AG04450 (cell line): Measurements from ENCODE around the gene GREM2. TPM values are rescaled to one million over a fixed set of nuclear protein-coding genes. Genes with fewer than 3 reads are reported as not detected.

Experiments used
- CTCF ChIA-PET: fragments of 300-600, 350-600 bp; formaldehyde crosslinking; extraction: SDS; loops from one replicate; lab custom pipeline; 2022; ENCODE audit warnings: antibody characterized with exemption, inconsistent platforms; lab: Charles Lee
- POLR2A ChIA-PET: fragments of 350-600 bp; formaldehyde crosslinking; extraction: SDS; loops from one replicate; lab custom pipeline; 2021; ENCODE audit warnings: antibody characterized with exemption, inconsistent platforms; lab: Yijun Ruan, JAX
- DNase-seq: peaks from one replicate; pipeline ENCODE4 v3.0.0-alpha.2; 2011; ENCODE audit warnings: low read depth, low spot score
- H3K27ac ChIP-seq: one replicate; pipeline ENCODE4 v1.5.1; 2012; ENCODE audit warnings: low read depth, low read length, control low read depth
- H3K27me3 ChIP-seq: one replicate; pipeline ENCODE4 v1.6.0; 2012; ENCODE audit warnings: low read length; ENCODE audit not compliant: control insufficient read depth, insufficient read depth
- H3K4me3 ChIP-seq: 2 replicates; pipeline ENCODE4 v1.5.1; 2011; ENCODE audit warnings: mild to moderate bottlenecking, low read depth, low read length, control low read depth
- H3K9me3 ChIP-seq: 2 replicates; pipeline ENCODE4 v1.5.1; 2012; ENCODE audit warnings: low read length; ENCODE audit not compliant: control insufficient read depth, insufficient read depth
- polyA plus RNA-seq: library from polyadenylated mRNA; depleted of rRNA; stranded (reverse); fragments of >200 nt; gene quantifications from 2 replicates; pipeline ENCODE4 v1.2.3, GENCODE V29; 2011
- TF ChIP-seq, protein P1 (sequence below): IDR thresholded peaks from 2 replicates; pipeline ENCODE4 v1.5.1; 2011; ENCODE audit warnings: low read depth, low read length, control low read depth, inconsistent platforms

The GREM2 gene
- polyA plus RNA-seq, 1 experiment, result 2.3 TPM

DNA sequence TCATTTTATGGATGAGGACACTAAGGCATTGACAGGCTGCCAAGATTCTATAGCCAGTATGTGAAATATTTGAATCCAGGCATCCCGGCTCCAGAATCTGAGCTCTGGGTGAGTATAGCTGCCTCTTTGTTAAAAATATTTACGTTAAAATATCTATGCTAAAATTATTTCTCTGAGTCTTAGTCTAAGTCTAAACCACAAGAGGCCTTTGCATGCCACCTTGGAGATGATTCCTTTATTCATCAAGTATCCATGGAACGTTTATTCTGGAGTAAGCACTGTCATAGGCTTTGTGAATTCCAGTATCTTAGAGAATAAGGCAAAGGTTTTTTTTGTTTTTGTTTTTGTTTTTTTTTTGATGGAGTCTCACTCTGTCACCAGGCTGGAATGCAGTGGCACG is 116.4 kb downstream of the GREM2 start:
- ChIA-PET CTCF (no interaction called here), POLR2A (no interaction called here)
- H3K27ac ChIP-seq, result no peak overlapping the region
- no peaks in the 10 kb centered on the region for H3K27me3 ChIP-seq
- peaks cover 11% of the 10 kb centered on the region; the same call in 1 of the 2 replicates for H3K9me3 ChIP-seq
- H3K4me3 ChIP-seq, result no peak overlapping the region
- TF ChIP-seq, protein P1, sequence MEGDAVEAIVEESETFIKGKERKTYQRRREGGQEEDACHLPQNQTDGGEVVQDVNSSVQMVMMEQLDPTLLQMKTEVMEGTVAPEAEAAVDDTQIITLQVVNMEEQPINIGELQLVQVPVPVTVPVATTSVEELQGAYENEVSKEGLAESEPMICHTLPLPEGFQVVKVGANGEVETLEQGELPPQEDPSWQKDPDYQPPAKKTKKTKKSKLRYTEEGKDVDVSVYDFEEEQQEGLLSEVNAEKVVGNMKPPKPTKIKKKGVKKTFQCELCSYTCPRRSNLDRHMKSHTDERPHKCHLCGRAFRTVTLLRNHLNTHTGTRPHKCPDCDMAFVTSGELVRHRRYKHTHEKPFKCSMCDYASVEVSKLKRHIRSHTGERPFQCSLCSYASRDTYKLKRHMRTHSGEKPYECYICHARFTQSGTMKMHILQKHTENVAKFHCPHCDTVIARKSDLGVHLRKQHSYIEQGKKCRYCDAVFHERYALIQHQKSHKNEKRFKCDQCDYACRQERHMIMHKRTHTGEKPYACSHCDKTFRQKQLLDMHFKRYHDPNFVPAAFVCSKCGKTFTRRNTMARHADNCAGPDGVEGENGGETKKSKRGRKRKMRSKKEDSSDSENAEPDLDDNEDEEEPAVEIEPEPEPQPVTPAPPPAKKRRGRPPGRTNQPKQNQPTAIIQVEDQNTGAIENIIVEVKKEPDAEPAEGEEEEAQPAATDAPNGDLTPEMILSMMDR, result no peak
- no peak for DNase-seq

DNA sequence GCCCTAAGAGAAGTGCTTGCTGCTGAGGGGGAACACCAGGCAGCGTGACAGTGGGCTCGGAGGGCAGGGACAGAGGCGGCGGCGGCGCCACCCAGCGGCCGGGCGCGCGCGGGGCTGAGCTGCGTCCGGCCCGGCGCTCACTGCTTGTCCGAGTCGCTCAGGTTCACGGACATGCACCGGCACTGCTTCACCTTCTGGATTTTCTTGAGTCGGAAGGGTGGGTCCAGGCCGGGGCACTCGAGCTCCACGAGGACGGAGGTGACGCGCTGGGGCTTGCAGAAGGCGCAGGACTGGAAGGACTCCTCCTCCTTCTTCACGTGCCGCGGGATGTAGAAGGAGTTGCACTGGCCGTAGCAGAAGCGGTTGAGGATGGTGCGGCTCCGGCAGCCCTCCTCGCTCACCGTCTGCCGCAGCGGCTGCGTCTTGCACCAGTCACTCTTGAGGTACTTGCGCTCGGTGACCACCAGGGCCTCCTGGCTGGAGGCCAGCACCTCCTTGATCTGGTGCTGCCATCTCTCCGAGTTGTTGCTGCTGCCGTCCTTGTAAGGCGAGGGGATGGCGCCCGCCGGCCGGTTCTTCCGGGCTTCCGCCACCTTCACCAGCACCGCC is 119.0 kb downstream of the GREM2 start:
- no peaks in the 10 kb centered on the region for H3K27me3 ChIP-seq
- CTCF ChIA-PET, result interaction anchor here (1.0 kb wide), 1 partner anchor 23 kb away, joined by 3 read pairs; no protein-coding TSS in a partner anchor
- H3K9me3 ChIP-seq, result peaks cover 11% of the 10 kb centered on the region; the same call in 1 of the 2 replicates
- H3K27ac ChIP-seq, result no peak overlapping the region
- H3K4me3 ChIP-seq, result no peak overlapping the region
- POLR2A ChIA-PET, result no interaction called here
- TF ChIP-seq, protein P1, result 0 out of 2 replicates have a peak, but pooled peaks have one; percentile 3
- DNase-seq, result no peak

DNA sequence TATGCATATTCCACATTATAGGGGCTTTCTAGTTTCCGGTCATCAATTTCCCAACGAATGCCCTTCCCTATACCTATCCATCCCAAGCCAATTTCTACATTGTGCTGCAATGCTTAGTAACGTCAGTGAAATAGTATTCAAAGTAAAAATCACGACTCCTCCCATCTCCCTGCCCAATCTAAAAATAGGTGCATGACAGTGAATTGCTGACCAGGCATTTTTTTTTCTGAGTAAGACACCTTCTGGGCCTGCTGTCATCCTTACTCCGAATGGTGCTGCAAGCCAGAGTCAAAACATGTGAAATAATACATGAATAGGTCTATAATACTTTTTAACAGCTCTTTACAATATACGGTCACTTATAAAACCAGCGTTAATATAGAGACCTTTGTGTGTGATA is 120.2 kb downstream of the GREM2 start:
- ChIA-PET CTCF (interaction anchor here (0.5 kb wide), 1 partner anchor 22 kb away, joined by 3 read pairs; no protein-coding TSS in a partner anchor), POLR2A (no interaction called here)
- Histone ChIP-seq H3K27me3 (no peaks in the 10 kb centered on the region), H3K27ac (no peak overlapping the region), H3K9me3 (peaks cover 11% of the 10 kb centered on the region; the same call in 1 of the 2 replicates), H3K4me3 (no peak overlapping the region)
- TF ChIP-seq, protein P1, result no peak
- no peak for DNase-seq

DNA sequence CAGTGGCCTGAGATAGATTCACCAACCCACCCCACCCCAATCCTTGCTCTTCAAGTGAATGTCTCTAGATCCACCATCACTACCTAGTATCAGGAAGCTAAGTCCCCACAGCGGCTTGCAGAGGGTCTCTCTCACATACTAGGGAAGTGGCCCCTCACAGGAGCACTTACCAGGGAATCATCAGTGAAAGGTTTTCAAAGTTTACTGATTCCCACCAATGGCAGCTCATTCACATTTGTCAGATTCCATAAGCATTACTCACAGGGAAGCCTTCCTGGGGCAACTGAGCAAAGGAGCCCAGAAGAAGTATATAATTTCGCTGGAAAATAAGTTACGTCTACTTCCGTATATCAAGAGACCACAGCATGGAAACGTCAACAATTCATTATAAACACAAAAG is 120.8 kb downstream of the GREM2 start:
- Histone ChIP-seq H3K9me3 (peaks cover 11% of the 10 kb centered on the region; the same call in 1 of the 2 replicates), H3K27ac (peak overlapping the region; percentile 12), H3K27me3 (no peaks in the 10 kb centered on the region), H3K4me3 (no peak overlapping the region)
- TF ChIP-seq, protein P1, result no peak
- CTCF ChIA-PET, result no interaction called here
- POLR2A ChIA-PET, result no interaction called here
- peak; percentile 44 for DNase-seq

DNA sequence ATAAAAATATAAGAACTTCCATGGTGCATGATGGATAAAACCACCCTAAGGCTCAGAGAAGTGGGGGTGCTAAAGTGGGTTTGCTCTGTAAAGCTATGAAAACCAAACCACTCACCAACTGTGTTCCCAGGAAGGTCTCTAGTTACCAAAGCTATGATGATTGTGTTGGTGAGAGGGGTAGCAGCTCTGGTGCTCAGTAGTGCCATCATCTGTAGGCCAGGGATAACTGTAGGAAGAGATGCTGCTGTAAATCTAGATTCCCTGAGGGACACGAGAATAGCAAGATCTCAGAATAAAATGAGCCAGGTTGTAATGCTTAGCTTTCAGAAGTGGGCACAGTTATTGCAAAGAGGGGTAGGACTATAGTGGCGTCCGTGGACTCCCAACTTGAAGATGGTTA is 124.5 kb downstream of the GREM2 start:
- CTCF ChIA-PET, result no interaction called here

More for the DNA sequence above, 124.5 kb downstream of the GREM2 start:
- POLR2A ChIA-PET, result no interaction called here
- no peak overlapping the region for H3K27ac ChIP-seq
- H3K9me3 ChIP-seq, result peaks cover 3% of the 10 kb centered on the region; the same call in 1 of the 2 replicates
- no peaks in the 10 kb centered on the region for H3K27me3 ChIP-seq
- TF ChIP-seq, protein P1, result no peak
- no peak for DNase-seq
- H3K4me3 ChIP-seq, result no peak overlapping the region
